Heart right ventricle (tissue), 16 donors: ENCODE measurements around the gene CD207. TPM values are rescaled to one million over a fixed set of nuclear protein-coding genes. Genes with fewer than 3 reads are reported as not detected.
"Not testable (repeated sequence)": the region's sequence is repeated elsewhere in the genome, so short reads cannot be mapped to it uniquely, and the experiment has no call there.

Source experiments
- ATAC-seq, 8 donors: fragments of 200-7000 bp; cut with Tn5 transposase; one replicate each; pipeline ENCODE4 v1.9.1; 2020; ENCODE audit warnings: mild to moderate bottlenecking in 8 of 8, moderate library complexity in 8 of 8, moderate number of reproducible peaks in 1 of 8
- DNase-seq, 2 donors: peaks; one replicate each; pipeline ENCODE4 v3.0.0-alpha.2; 2020
- H3K27ac ChIP-seq, 10 donors: fragments of 200-600 bp; sonication (generic) in 2 of 10; one replicate each; pipeline versions ENCODE4 v1.5.0 to v1.8.0; 2020 to 2022; ENCODE audit warnings: mild to moderate bottlenecking in 3 of 10
- H3K27me3 ChIP-seq, 7 donors: fragments of 200-600 bp; one replicate each; pipeline ENCODE4 v1.8.0; 2021 to 2022; ENCODE audit warnings: mild to moderate bottlenecking in 2 of 7
- H3K36me3 ChIP-seq, 9 donors: fragments of 200-600 bp; sonication (generic) in 1 of 9; one replicate each; pipeline versions ENCODE4 v1.5.0 to v1.8.0; 2020 to 2022; ENCODE audit warnings: mild to moderate bottlenecking in 2 of 9
- H3K4me1 ChIP-seq, 9 donors: fragments of 200-600 bp; sonication (generic) in 1 of 9; one replicate each; pipeline versions ENCODE4 v1.5.0 to v1.8.0; 2020 to 2022; ENCODE audit warnings: mild to moderate bottlenecking in 4 of 9
- H3K4me3 ChIP-seq, 10 donors: fragments of 200-600 bp; sonication (generic) in 2 of 10; one replicate each; pipeline versions ENCODE4 v1.5.0 to v1.8.0; 2020 to 2022; ENCODE audit warnings: mild to moderate bottlenecking in 7 of 10, moderate library complexity in 2 of 10
- H3K9me3 ChIP-seq, 11 donors: fragments of 200-600 bp in 10 of 11; sonication (generic) in 2 of 11; one replicate each; pipeline versions ENCODE4 v1.5.0 to v1.8.0; 2013 to 2022; ENCODE audit warnings: mild to moderate bottlenecking in 2 of 11, control low read depth in 1 of 11, moderate library complexity in 1 of 11
- WGBS, 2 donors: extraction: QIAGEN DNeasy Blood & Tissue Kit; methylation state at CpG; one replicate each; pipeline ENCODE4 v1.1.7; 2013; ENCODE audit warnings: inconsistent platforms in 1 of 2; 5-methylcytosine and 5-hydroxymethylcytosine counted together
- intact Hi-C, 10 donors: fragments of 100-400 bp; cut with DNase I; formaldehyde crosslinking; loops; one replicate each; pipeline versions ENCODE4 v1.11.1 to v1.14.2; 2022
- long read RNA-seq, 3 donors: library from polyadenylated mRNA; unstranded; transcript quantifications; one replicate each; pipeline ENCODE4 v2.0.0, GENCODE V29; 2020 to 2021
- polyA plus RNA-seq, 2 donors: library from polyadenylated mRNA; stranded (reverse); fragments of 200-250 nt; gene quantifications; one replicate each; pipeline ENCODE4 v1.2.3, GENCODE V29; 2013
- total RNA-seq, 10 donors: library from RNA; stranded (reverse); fragmentation: NEBNext Ultra II Directional in 3 of 10; extraction: Animal tissue kit (Norgen Biotek cat#: 25700) in 3 of 10; gene quantifications; one replicate each; pipeline versions ENCODE4 v1.2.1 to v1.2.4, GENCODE V29; 2021 to 2023
- TF ChIP-seq, protein P1 (sequence below), 9 donors: fragments of 200-600 bp; sonication (generic) in 2 of 9; IDR thresholded peaks; one replicate each; pipeline versions ENCODE4 v1.5.0 to v1.8.0; 2021 to 2022; ENCODE audit warnings: antibody characterized with exemption in 9 of 9, mild to moderate bottlenecking in 5 of 9, moderate library complexity in 1 of 9
- donor health status: Arrhythmogenic right ventricular cardiomyopathy.
- donor health status: ischemic (EF 13 %, LVEDD 7.1; RV severe dilation, severe dysfunction).
- donor health status: healthy with polysubstance abuse.
- donor health status: DM: no; HTN: yes; CAD: no.
- donor health status: DM: no; HTN: no; CAD: no.
- donor health status: ischemic (EF 25% LVEDD 6.9; RV normal size, moderate dysfunction).
- donor health status: ischemic (EF 25% LVEDD 5.7; RV mildly dilated, moderate dysfunction).
- donor health status: healthy.
- donor health status: DM: yes; HTN: yes; CAD: no.
- donor health status: Ischemic cardiomyopathy.
- donor health status: ischemic (EF 35%, LVEDD 5.7; RV mildly dilated, moderate dysfunction).
- donor health status: nonischemic (EF 11% LVEDD 7.7; RV severe dilation, severe dysfunction).
- donor health status: DM: yes; HTN: yes; CAD: no.
- donor health status: PGD.
- donor health status: ischemic (EF 29% LVEDD 5.4; RV normal size, mild dysfunction).
- donor health status: nonischemic (EF 23%, LVEDD 6.1; RV moderate dilation, normal function).

CD207 gene
- total RNA-seq (1 to 10 TPM in 1 of 10 donors, under 1 TPM in 4, not detected in 5; 0.25 to 1.1 (median 0.38) TPM), polyA plus RNA-seq (under 1 TPM; 0.03 to 0.80 TPM)
- long read RNA-seq, donor 1, result 0 reads
- long read RNA-seq, donor 2, result 0 reads
- long read RNA-seq, donor 3, result 0 reads

DNA sequence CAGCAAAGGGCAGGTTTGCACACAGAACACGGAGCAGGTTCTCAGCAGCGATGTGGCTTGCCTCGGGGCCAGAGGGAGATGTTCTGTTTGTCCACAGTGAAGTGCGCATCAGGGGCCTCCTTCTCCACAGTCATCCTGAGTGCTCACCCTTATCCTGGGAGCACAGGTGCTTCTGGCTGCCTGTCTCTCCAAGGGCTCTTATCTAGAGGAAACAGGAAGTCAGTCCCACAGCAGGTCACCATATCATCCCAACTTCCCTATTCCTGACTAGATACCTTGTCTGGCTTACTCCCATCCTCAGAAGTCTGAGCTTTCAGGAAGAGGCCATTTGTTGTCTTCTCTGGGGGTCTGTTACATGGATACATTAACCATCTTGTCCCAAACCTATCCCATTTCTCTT lies at the start of gene CD207:
Gene CD207 (minus strand): TSS at position 174 of the 400 bp plus-strand sequence. CDS start 40 bp downstream, at position 134.
- H3K36me3 ChIP-seq, result no peaks in the 10 kb centered on the region
- intact Hi-C loops, result no loop called here
- no peak within 1 kb of the TSS for H3K27ac ChIP-seq
- TF ChIP-seq, protein P1, sequence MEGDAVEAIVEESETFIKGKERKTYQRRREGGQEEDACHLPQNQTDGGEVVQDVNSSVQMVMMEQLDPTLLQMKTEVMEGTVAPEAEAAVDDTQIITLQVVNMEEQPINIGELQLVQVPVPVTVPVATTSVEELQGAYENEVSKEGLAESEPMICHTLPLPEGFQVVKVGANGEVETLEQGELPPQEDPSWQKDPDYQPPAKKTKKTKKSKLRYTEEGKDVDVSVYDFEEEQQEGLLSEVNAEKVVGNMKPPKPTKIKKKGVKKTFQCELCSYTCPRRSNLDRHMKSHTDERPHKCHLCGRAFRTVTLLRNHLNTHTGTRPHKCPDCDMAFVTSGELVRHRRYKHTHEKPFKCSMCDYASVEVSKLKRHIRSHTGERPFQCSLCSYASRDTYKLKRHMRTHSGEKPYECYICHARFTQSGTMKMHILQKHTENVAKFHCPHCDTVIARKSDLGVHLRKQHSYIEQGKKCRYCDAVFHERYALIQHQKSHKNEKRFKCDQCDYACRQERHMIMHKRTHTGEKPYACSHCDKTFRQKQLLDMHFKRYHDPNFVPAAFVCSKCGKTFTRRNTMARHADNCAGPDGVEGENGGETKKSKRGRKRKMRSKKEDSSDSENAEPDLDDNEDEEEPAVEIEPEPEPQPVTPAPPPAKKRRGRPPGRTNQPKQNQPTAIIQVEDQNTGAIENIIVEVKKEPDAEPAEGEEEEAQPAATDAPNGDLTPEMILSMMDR (IDR thresholded peaks at IDR 0.05), result no peak
- peaks cover 0 to 4% (median 0%) of the 10 kb centered on the region in 7 donors for H3K27me3 ChIP-seq
- no peak within 1 kb of the TSS for H3K4me3 ChIP-seq
- DNase-seq (no peak), ATAC-seq (no peak)
- H3K4me1 ChIP-seq, result peaks cover 0 to 25% (median 10%) of the 10 kb centered on the region in 9 donors
- WGBS, 2 donors, result 91 to 93% methylated on average over 4 of the region's 4 CpGs
- H3K9me3 ChIP-seq, result no peaks in the 10 kb centered on the region

DNA sequence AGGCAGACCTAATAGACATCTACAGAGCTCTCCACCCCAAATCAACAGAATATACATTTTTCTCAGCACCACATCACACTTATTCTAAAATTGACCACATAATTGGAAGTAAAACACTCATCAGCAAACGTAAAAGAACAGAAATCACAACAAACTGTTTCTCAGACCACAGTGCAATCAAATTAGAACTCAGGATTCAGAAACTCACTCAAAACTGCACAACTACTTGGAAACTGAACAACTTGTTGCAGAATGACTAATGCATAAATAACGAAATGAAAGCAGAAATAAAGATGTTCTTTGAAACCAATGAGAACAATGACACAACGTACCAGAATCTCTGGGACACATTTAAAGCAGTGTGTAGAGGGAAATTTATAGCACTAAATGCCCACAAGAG lies 42.9 kb upstream of the CD207 start:
- WGBS, 2 donors, result 59 to 63% methylated on average over 3 of the region's 3 CpGs
- H3K27me3 ChIP-seq, result peaks cover 0 to 95% (median 88%) of the 10 kb centered on the region in 7 donors
- intact Hi-C loops, result not testable (repeated sequence)

DNA sequence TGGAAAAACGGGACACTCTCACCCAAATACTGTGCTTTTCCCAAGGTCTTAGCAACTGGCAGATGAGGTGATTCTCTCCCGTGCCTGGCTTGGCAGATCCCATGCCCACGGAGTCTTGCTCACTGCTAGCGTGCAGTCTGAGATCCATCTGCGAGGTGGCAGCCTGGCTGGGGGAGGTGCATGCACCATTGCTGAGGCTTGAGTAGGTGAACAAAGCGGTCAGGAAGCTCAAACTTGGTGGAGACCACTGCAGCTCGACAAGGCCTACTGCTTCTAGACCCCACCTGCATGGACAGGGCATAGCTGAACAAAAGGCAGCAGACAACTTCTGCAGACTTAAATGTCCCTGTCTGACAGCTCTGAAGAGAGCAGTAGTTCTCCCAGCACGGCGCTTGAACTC lies 40.5 kb upstream of the CD207 start:
- not testable (repeated sequence) for ATAC-seq, H3K27ac ChIP-seq

More for the DNA sequence above, 42.9 kb upstream of the CD207 start:
- not testable (repeated sequence) for DNase-seq, H3K4me1 ChIP-seq, H3K27ac ChIP-seq, ATAC-seq, H3K4me3 ChIP-seq, H3K36me3 ChIP-seq
- peaks cover 0 to 14% (median 0%) of the 10 kb centered on the region in 11 donors for H3K9me3 ChIP-seq

DNA sequence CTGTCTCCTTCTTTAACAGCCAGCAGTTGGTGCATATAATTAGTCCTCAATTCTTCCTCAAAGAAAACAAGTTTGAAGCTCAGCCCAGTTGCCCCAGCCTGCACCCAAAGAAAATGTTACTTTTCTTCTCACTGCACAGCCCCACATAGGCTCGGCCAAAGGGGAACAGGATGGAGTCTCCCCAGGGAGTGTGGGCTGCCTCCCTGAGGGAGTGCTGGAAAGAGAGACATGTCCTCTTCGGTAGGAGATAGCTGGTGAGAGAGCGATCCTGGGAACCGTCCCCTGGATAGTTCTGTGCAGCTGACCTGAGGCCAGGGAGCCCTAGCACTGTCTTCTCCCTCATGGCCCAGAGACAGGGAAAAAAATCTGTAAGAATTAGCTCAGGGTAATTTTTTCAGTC lies 37.9 kb upstream of the CD207 start:
- Histone ChIP-seq H3K4me1 (peaks cover 0 to 14% (median 9%) of the 10 kb centered on the region in 9 donors), H3K27me3 (peaks cover 0 to 82% (median 76%) of the 10 kb centered on the region in 7 donors), H3K27ac (no peak overlapping the region), H3K4me3 (no peak overlapping the region), H3K36me3 (no peaks in the 10 kb centered on the region), H3K9me3 (peaks cover 0 to 5% (median 0%) of the 10 kb centered on the region in 11 donors)
- TF ChIP-seq, protein P1 (IDR thresholded peaks at IDR 0.05), result no peak
- intact Hi-C loops, result loop anchor here in 4 of 10 donors (5.0 kb wide), 2 partner anchors 44 to 74 kb away; no protein-coding TSS in a partner anchor
- 38 to 48% methylated on average over 4 of the region's 4 CpGs for WGBS, 2 donors
- no peak for DNase-seq
- no peak for ATAC-seq

More for the DNA sequence above, 40.5 kb upstream of the CD207 start:
- H3K4me1 ChIP-seq, H3K36me3 ChIP-seq, H3K9me3 ChIP-seq, intact Hi-C loops, H3K4me3 ChIP-seq, DNase-seq: not testable (repeated sequence)
- WGBS, 2 donors, result 71% methylated on average over 9 of the region's 9 CpGs
- H3K27me3 ChIP-seq, result peaks cover 0 to 96% (median 89%) of the 10 kb centered on the region in 7 donors

DNA sequence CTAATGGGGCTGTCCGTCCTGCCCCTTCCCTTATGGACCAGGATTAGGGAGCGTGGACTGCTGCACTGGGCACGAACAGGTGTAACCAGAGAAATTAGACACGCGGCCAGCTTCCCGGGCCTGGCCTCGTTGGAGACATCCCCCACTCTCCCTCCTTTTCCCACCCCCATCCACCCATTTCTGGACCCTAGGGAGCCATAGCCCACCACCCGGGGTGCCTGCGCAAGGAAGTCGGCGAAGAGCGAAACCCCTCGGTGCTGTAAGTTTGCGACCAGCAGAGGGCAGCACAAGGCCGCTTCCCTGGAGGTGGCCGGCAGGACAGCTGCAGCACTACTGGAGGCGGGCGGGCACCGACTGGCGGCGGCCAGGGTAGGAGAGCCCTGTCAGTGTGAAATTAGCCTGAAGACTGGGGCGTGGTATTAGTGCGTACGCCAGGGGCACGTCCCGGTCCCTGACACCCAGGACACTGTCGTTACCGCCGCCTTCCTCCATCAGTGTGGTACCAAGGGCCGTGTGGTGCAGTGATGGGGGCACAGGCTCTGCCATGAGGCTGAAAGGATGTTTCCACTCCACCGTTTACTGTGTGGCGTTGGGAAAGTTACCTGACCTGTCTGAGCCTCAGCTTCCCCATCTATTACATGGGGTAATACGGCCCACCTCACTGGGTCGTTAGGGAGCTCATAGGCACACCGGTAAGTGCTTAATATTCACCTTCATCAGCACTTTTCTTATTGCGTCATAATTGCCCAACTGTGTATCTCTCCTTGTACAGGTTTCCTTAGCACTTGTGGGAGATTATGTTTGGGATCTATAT lies 36.0 kb upstream of the CD207 start:
- Histone ChIP-seq H3K9me3 (no peaks in the 10 kb centered on the region), H3K27ac (no peak overlapping the region), H3K4me1 (peaks cover 0 to 14% (median 9%) of the 10 kb centered on the region in 9 donors), H3K27me3 (peaks cover 0 to 65% (median 60%) of the 10 kb centered on the region in 7 donors), H3K4me3 (peak overlapping the region in 2 of 10 donors; percentile 7 to 23), H3K36me3 (no peaks in the 10 kb centered on the region)
- intact Hi-C loops, result loop anchor here (1.0 to 5.0 kb wide), 9 partner anchors 46 to 77 kb away; no protein-coding TSS in a partner anchor
- DNase-seq, result peak; percentile 86 to 90
- 14 to 15% methylated on average over 36 of the region's 36 CpGs for WGBS, 2 donors
- TF ChIP-seq, protein P1 (IDR thresholded peaks at IDR 0.05), result peak; percentile 90 to 94 (median 92)
- ATAC-seq, result peak; percentile 94 to 98 (median 96)
